Liver (tissue), 9 donors: ENCODE measurements around the gene DAND5. TPM values are rescaled to one million over a fixed set of nuclear protein-coding genes. Genes with fewer than 3 reads are reported as not detected.
"Not testable (repeated sequence)": the region's sequence is repeated elsewhere in the genome, so short reads cannot be mapped to it uniquely, and the experiment has no call there.

Source experiments
- DNase-seq: peaks from one replicate; pipeline ENCODE4 v3.0.0-alpha.2; 2017; ENCODE audit warnings: low spot score
- H3K27ac ChIP-seq, 2 donors: one replicate each; pipeline ENCODE4 v1.7.0; 2013; ENCODE audit warnings: inconsistent platforms in 2 of 2, low read length in 2 of 2, control low read depth in 1 of 2, low read depth in 1 of 2, mild to moderate bottlenecking in 1 of 2
- H3K27me3 ChIP-seq, 4 donors: one replicate each; pipeline versions ENCODE4 v1.6.1 to v1.7.0; 2013; ENCODE audit warnings: low read length in 3 of 4, inconsistent platforms in 1 of 4, mild to moderate bottlenecking in 1 of 4, moderate library complexity in 1 of 4; ENCODE audit not compliant: control insufficient read depth in 4 of 4, insufficient read depth in 4 of 4
- H3K36me3 ChIP-seq, 4 donors: one replicate each; pipeline versions ENCODE4 v1.6.1 to v1.7.0; 2013; ENCODE audit warnings: low read length in 3 of 4, mild to moderate bottlenecking in 3 of 4, low read depth in 1 of 4, moderate library complexity in 1 of 4; ENCODE audit not compliant: control insufficient read depth in 4 of 4, insufficient read depth in 3 of 4
- H3K4me1 ChIP-seq, 4 donors: one replicate each; pipeline versions ENCODE4 v1.6.1 to v1.7.0; 2013; ENCODE audit warnings: low read length in 3 of 4, mild to moderate bottlenecking in 3 of 4, moderate library complexity in 1 of 4; ENCODE audit not compliant: control insufficient read depth in 4 of 4, insufficient read depth in 4 of 4
- H3K4me3 ChIP-seq, 3 donors: one replicate each; pipeline versions ENCODE4 v1.6.1 to v1.7.0; 2013; ENCODE audit warnings: low read length in 3 of 3, control low read depth in 1 of 3, low read depth in 1 of 3, mild to moderate bottlenecking in 1 of 3
- H3K9ac ChIP-seq, 2 donors: one replicate each; pipeline ENCODE4 v1.7.0; 2013; ENCODE audit warnings: low read length in 2 of 2, mild to moderate bottlenecking in 2 of 2, moderate library complexity in 2 of 2, control low read depth in 1 of 2, low read depth in 1 of 2
- H3K9me3 ChIP-seq, 4 donors: one replicate each; pipeline versions ENCODE4 v1.6.1 to v1.7.0; 2013; ENCODE audit warnings: low read length in 3 of 4; ENCODE audit not compliant: control insufficient read depth in 4 of 4
- EGR1 ChIP-seq, 2 donors: IDR thresholded peaks; 2 replicates each; pipeline ENCODE4 v1.6.1; 2016 to 2018; ENCODE audit warnings: antibody characterized with exemption in 2 of 2, low read depth in 2 of 2
- FOXA1 ChIP-seq: IDR thresholded peaks from 2 replicates; pipeline ENCODE4 v1.6.1; 2016; ENCODE audit warnings: antibody characterized with exemption
- FOXA2 ChIP-seq: IDR thresholded peaks from 2 replicates; pipeline ENCODE4 v1.6.1; 2016; ENCODE audit warnings: antibody characterized with exemption
- GABPA ChIP-seq, 2 donors: IDR thresholded peaks in 1 of 2; conservative IDR thresholded peaks in 1 of 2; 2 replicates each; pipeline ENCODE4 v1.6.1; 2016; ENCODE audit warnings: antibody characterized with exemption in 2 of 2, mild to moderate bottlenecking in 1 of 2, moderate library complexity in 1 of 2
- HNF4A ChIP-seq, 2 donors: conservative IDR thresholded peaks; 2 replicates each; pipeline ENCODE4 v1.6.1; 2016; ENCODE audit warnings: antibody characterized with exemption in 2 of 2, mild to moderate bottlenecking in 2 of 2
- HNF4G ChIP-seq: IDR thresholded peaks from 2 replicates; pipeline ENCODE4 v1.6.1; 2016; ENCODE audit warnings: antibody characterized with exemption
- JUND ChIP-seq, 2 donors: IDR thresholded peaks; 2 replicates each; pipeline ENCODE4 v1.6.1; 2016; ENCODE audit warnings: antibody characterized with exemption in 2 of 2
- MAX ChIP-seq: IDR thresholded peaks from 2 replicates; pipeline ENCODE4 v1.6.1; 2016; ENCODE audit warnings: antibody characterized with exemption
- NR2F2 ChIP-seq: IDR thresholded peaks from 2 replicates; pipeline ENCODE4 v1.6.1; 2016; ENCODE audit warnings: antibody characterized with exemption
- RAD21 ChIP-seq, 2 donors: IDR thresholded peaks; 2 replicates each; pipeline ENCODE4 v1.6.1; 2016; ENCODE audit warnings: antibody characterized with exemption in 2 of 2, mild to moderate bottlenecking in 2 of 2
- RXRA ChIP-seq, 2 donors: IDR thresholded peaks; 2 replicates each; pipeline ENCODE4 v1.6.1; 2017 to 2018; ENCODE audit warnings: antibody characterized with exemption in 2 of 2, mild to moderate bottlenecking in 1 of 2
- SP1 ChIP-seq: IDR thresholded peaks from 2 replicates; pipeline ENCODE4 v1.6.1; 2018; ENCODE audit warnings: antibody characterized with exemption, mild to moderate bottlenecking
- TAF1 ChIP-seq: conservative IDR thresholded peaks from 2 replicates; pipeline ENCODE4 v1.6.1; 2016; ENCODE audit warnings: antibody characterized with exemption, mild to moderate bottlenecking
- YY1 ChIP-seq: IDR thresholded peaks from 2 replicates; pipeline ENCODE4 v1.6.1; 2016; ENCODE audit warnings: antibody characterized with exemption, mild to moderate bottlenecking
- ZBTB33 ChIP-seq: IDR thresholded peaks from 2 replicates; pipeline ENCODE4 v1.6.1; 2016; ENCODE audit warnings: antibody characterized with exemption
- WGBS: extraction: QIAGEN DNeasy Blood & Tissue Kit; methylation state at CpG from one replicate; pipeline ENCODE4 v1.1.7; 2013; 5-methylcytosine and 5-hydroxymethylcytosine counted together
- polyA plus RNA-seq, 2 donors: library from polyadenylated mRNA; stranded (reverse) in 1 of 2; unstranded in 1 of 2; fragments of 200-250 nt in 1 of 2; fragments of >200 nt in 1 of 2; fragmentation: Nextera tagmentation in 1 of 2; extraction: Ambion mirVana in 1 of 2; gene quantifications; one replicate each; pipeline versions ENCODE4 v1.2.1 to v1.2.3, GENCODE V29; 2013 to 2015
- total RNA-seq, 2 donors: library from RNA; depleted of rRNA; stranded (reverse); fragments of >200 nt; gene quantifications; one replicate each; pipeline ENCODE4 v1.2.3, GENCODE V29; 2014
- TF ChIP-seq, protein P1 (sequence below): IDR thresholded peaks from 2 replicates; pipeline ENCODE4 v1.6.1; 2016; ENCODE audit warnings: antibody characterized with exemption, mild to moderate bottlenecking
- TF ChIP-seq, protein P2 (sequence below): fragments of 150-350 bp; IDR thresholded peaks from 2 replicates; pipeline ENCODE4 v1.5.1; 2017; ENCODE audit warnings: improper control_type of control experiment, low read depth, low read length; ENCODE audit not compliant: missing input control
- TF ChIP-seq, protein P3 (sequence below): IDR thresholded peaks from 2 replicates; pipeline ENCODE4 v1.6.1; 2016; ENCODE audit warnings: antibody characterized with exemption
- donor health status: healthy.
- donor health status: healthy.
- donor health status: healthy.
- donor health status: healthy.
- donor health status: healthy.

DAND5 gene
- total and polyA plus RNA-seq, 4 donors: 0.23 TPM; not detected in 3

GRCh38 chr19:12949363-12950283 is 19.8 kb upstream of the DAND5 start:
- no peak overlapping the region for H3K4me3 ChIP-seq
- TF ChIP-seq EGR1 (IDR thresholded peaks at IDR 0.05; ENCODE audit: low read depth in 2 of 2) (no peak), JUND (IDR thresholded peaks at IDR 0.05) (no peak), YY1 (no peak), GABPA (IDR thresholded peaks at IDR 0.05 in 1 of 2, conservative IDR thresholded peaks at IDR 0.05 in 1 of 2) (no peak), FOXA1 (no peak), SP1 (no peak), HNF4A (conservative IDR thresholded peaks at IDR 0.05) (no peak), ZBTB33 (no peak), TAF1 (no peak), HNF4G (no peak), RXRA (IDR thresholded peaks at IDR 0.05) (no peak), RAD21 (IDR thresholded peaks at IDR 0.05) (no peak), NR2F2 (no peak), MAX (no peak), FOXA2 (no peak)
- TF ChIP-seq, protein P1, sequence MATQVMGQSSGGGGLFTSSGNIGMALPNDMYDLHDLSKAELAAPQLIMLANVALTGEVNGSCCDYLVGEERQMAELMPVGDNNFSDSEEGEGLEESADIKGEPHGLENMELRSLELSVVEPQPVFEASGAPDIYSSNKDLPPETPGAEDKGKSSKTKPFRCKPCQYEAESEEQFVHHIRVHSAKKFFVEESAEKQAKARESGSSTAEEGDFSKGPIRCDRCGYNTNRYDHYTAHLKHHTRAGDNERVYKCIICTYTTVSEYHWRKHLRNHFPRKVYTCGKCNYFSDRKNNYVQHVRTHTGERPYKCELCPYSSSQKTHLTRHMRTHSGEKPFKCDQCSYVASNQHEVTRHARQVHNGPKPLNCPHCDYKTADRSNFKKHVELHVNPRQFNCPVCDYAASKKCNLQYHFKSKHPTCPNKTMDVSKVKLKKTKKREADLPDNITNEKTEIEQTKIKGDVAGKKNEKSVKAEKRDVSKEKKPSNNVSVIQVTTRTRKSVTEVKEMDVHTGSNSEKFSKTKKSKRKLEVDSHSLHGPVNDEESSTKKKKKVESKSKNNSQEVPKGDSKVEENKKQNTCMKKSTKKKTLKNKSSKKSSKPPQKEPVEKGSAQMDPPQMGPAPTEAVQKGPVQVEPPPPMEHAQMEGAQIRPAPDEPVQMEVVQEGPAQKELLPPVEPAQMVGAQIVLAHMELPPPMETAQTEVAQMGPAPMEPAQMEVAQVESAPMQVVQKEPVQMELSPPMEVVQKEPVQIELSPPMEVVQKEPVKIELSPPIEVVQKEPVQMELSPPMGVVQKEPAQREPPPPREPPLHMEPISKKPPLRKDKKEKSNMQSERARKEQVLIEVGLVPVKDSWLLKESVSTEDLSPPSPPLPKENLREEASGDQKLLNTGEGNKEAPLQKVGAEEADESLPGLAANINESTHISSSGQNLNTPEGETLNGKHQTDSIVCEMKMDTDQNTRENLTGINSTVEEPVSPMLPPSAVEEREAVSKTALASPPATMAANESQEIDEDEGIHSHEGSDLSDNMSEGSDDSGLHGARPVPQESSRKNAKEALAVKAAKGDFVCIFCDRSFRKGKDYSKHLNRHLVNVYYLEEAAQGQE: no peak
- TF ChIP-seq, protein P2, sequence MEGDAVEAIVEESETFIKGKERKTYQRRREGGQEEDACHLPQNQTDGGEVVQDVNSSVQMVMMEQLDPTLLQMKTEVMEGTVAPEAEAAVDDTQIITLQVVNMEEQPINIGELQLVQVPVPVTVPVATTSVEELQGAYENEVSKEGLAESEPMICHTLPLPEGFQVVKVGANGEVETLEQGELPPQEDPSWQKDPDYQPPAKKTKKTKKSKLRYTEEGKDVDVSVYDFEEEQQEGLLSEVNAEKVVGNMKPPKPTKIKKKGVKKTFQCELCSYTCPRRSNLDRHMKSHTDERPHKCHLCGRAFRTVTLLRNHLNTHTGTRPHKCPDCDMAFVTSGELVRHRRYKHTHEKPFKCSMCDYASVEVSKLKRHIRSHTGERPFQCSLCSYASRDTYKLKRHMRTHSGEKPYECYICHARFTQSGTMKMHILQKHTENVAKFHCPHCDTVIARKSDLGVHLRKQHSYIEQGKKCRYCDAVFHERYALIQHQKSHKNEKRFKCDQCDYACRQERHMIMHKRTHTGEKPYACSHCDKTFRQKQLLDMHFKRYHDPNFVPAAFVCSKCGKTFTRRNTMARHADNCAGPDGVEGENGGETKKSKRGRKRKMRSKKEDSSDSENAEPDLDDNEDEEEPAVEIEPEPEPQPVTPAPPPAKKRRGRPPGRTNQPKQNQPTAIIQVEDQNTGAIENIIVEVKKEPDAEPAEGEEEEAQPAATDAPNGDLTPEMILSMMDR: no peak
- TF ChIP-seq, protein P3, sequence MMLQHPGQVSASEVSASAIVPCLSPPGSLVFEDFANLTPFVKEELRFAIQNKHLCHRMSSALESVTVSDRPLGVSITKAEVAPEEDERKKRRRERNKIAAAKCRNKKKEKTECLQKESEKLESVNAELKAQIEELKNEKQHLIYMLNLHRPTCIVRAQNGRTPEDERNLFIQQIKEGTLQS: no peak
- 89% methylated on average over 16 of the region's 16 CpGs for WGBS
- peaks cover 18 to 50% (median 30%) of the 10 kb centered on the region in 4 donors for H3K36me3 ChIP-seq
- H3K27me3 ChIP-seq: no peaks in the 10 kb centered on the region
- H3K4me1 ChIP-seq: peaks cover 2 to 21% (median 16%) of the 10 kb centered on the region in 4 donors
- H3K9me3 ChIP-seq: no peaks in the 10 kb centered on the region
- H3K9ac ChIP-seq: no peak overlapping the region
- H3K27ac ChIP-seq: no peak overlapping the region
- DNase-seq: no peak

DNA sequence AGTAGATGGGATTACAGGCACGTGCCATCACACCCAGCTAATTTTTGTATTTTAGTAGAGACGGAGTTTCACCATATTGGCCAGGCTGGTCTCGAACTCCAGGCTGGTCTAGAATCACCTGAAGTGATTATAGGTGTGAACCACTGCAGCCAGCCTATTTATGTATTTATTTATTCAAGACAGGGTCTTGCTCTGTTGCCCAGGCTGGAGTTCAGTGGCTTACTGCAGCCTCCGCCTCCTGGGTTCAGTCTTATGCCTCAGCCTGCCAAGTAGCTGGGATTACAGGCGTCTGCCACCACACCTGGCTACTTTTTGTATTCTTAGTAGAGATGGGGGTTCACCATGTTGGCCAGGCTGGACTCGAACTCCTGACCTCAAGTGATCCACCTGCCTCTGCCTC is 17.3 kb upstream of the DAND5 start:
- not testable (repeated sequence) for H3K27ac ChIP-seq, H3K9me3 ChIP-seq, DNase-seq, H3K4me3 ChIP-seq, H3K27me3 ChIP-seq, H3K9ac ChIP-seq
- WGBS: 93% methylated on average over 6 of the region's 6 CpGs
- Histone ChIP-seq H3K36me3 (peaks cover 18 to 47% (median 27%) of the 10 kb centered on the region in 4 donors), H3K4me1 (peaks cover 5 to 24% (median 17%) of the 10 kb centered on the region in 4 donors)
